Measurements from ENCODE around the gene CRIM1. TPM values are rescaled to one million over a fixed set of nuclear protein-coding genes. Genes with fewer than 3 reads are reported as not detected.
A peak's percentile ranks its signal among the peaks of the same experiment; 100 is the strongest.

Gene CRIM1
- total and polyA plus RNA-seq, 7 donors = 10.2 to 68.1 (median 53.1) TPM

- Histone ChIP-seq H3K4me3 (no peak overlapping the region), H3K9me3 (no peaks in the 10 kb centered on the region), H3K4me1 (peaks cover 20% of the 10 kb centered on the region), H3K36me3 (ENCODE audit: insufficient read depth in 1 of 2, low read depth in 1 of 2) (peaks cover 0 to 55% of the 10 kb centered on the region in 2 donors), H3K27me3 (ENCODE audit: insufficient read depth in 3 of 3, low read length in 2 of 3) (no peaks in the 10 kb centered on the region), H3K27ac (peak overlapping the region; percentile 63)
- no peak for TF ChIP-seq CTCF (IDR thresholded peaks at IDR 0.05)
- intact Hi-C loops (cut with DNase I) = no loop called here
- WGBS, 3 donors = 79 to 85% (median 82%) methylated on average over 9 of the region's 9 CpGs
- DNase-seq = no peak
- peak in 2 of 4 donors; percentile 37 to 44 for ATAC-seq
Observed at GRCh38 chr2:36530178-36530982, 174.8 kb downstream of the CRIM1 start.

GRCh38 chr2:36530983-36531354, 175.4 kb downstream of the CRIM1 start:
- Histone ChIP-seq H3K27me3 (ENCODE audit: insufficient read depth in 3 of 3, low read length in 2 of 3) (no peaks in the 10 kb centered on the region), H3K4me3 (no peak overlapping the region), H3K4me1 (peaks cover 20% of the 10 kb centered on the region), H3K9me3 (no peaks in the 10 kb centered on the region), H3K36me3 (ENCODE audit: insufficient read depth in 1 of 2, low read depth in 1 of 2) (peaks cover 0 to 55% of the 10 kb centered on the region in 2 donors), H3K27ac (peak overlapping the region; percentile 63)
- DNase-seq = no peak
- ATAC-seq = peak in 3 of 4 donors; percentile 25 to 53 (median 33)
- 63 to 77% (median 67%) methylated on average over 3 of the region's 3 CpGs for WGBS, 3 donors
- no peak for TF ChIP-seq CTCF (IDR thresholded peaks at IDR 0.05)
- intact Hi-C loops (cut with DNase I) = no loop called here

GRCh38 chr2:36534275-36534799, 178.8 kb downstream of the CRIM1 start:
- intact Hi-C loops (cut with DNase I) = no loop called here

GRCh38 chr2:36535099-36535498, 179.5 kb downstream of the CRIM1 start:
- ATAC-seq (no peak), DNase-seq (no peak)
- 82 to 83% (median 82%) methylated on average over 2 of the region's 2 CpGs for WGBS, 3 donors
- Histone ChIP-seq H3K27ac (no peak overlapping the region), H3K36me3 (ENCODE audit: insufficient read depth in 1 of 2, low read depth in 1 of 2) (peaks cover 0 to 57% of the 10 kb centered on the region in 2 donors), H3K4me1 (peaks cover 6% of the 10 kb centered on the region), H3K9me3 (no peaks in the 10 kb centered on the region), H3K4me3 (no peak overlapping the region), H3K27me3 (ENCODE audit: insufficient read depth in 3 of 3, low read length in 2 of 3) (no peaks in the 10 kb centered on the region)
- intact Hi-C loops (cut with DNase I) = no loop called here
- TF ChIP-seq CTCF (IDR thresholded peaks at IDR 0.05) = no peak

More at GRCh38 chr2:36534275-36534799, 178.8 kb downstream of the CRIM1 start:
- H3K4me3 ChIP-seq = no peak overlapping the region
- ATAC-seq (no peak), DNase-seq (no peak)
- no peak for TF ChIP-seq CTCF (IDR thresholded peaks at IDR 0.05)
- peaks cover 14% of the 10 kb centered on the region for H3K4me1 ChIP-seq
- H3K27me3 ChIP-seq (ENCODE audit: insufficient read depth in 3 of 3, low read length in 2 of 3) = no peaks in the 10 kb centered on the region
- peaks cover 0 to 57% of the 10 kb centered on the region in 2 donors for H3K36me3 ChIP-seq (ENCODE audit: insufficient read depth in 1 of 2, low read depth in 1 of 2)
- H3K9me3 ChIP-seq = no peaks in the 10 kb centered on the region
- no peak overlapping the region for H3K27ac ChIP-seq
